HG02623 (cell line): Measurements from ENCODE around the gene GTPBP4.
A peak's percentile ranks its signal among the peaks of the same experiment; 100 is the strongest.
"Not testable (repeated sequence)": the region's sequence is repeated elsewhere in the genome, so short reads cannot be mapped to it uniquely, and the experiment has no call there.

Experiments used
- ATAC-seq: cut with Tn5 transposase; IDR thresholded peaks from one replicate; pipeline ENCODE4 v1.9.1; 2021; ENCODE audit warnings: moderate library complexity; ENCODE audit not compliant: unreplicated experiment

Gene GTPBP4

DNA sequence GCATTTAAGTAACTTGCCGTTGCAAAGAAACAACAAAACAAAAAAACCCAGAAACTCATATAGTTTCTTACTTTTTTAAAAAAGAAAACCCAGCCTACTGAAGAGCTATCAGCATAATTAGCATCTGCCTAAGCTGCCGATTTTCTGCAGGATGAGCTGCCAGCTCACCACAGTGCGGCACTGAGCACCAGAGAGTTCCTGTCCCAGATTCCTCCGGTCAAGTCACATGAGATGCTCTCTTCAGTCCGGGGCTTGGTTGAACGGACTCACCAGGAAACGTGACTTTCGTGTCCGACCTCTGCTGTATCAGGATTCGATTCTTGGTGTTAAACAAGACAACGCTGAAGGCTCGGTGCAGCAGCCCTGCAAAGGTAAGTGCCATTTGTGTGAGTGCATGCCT is 34.2 kb downstream of the GTPBP4 start:
- no peak for ATAC-seq

DNA sequence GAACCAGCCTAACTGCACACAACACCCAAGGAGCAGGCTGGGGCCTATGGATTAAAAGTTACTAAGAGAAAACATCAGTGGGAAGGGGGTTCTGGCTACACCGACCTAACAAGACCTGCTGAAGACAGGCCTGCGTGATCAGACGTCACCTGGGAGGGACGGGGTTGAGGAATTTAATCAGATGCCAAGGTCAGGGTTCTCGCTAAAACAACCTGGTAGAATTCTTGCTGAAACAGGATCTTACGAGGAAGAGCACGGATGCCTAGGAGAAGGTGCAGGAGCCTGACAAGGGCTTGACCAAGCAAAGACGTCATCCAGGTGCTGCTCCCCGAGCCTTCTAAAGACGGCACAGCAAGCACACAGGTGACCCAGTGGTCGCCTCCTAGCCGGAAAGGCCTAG is 35.9 kb downstream of the GTPBP4 start:
- no peak for ATAC-seq

DNA sequence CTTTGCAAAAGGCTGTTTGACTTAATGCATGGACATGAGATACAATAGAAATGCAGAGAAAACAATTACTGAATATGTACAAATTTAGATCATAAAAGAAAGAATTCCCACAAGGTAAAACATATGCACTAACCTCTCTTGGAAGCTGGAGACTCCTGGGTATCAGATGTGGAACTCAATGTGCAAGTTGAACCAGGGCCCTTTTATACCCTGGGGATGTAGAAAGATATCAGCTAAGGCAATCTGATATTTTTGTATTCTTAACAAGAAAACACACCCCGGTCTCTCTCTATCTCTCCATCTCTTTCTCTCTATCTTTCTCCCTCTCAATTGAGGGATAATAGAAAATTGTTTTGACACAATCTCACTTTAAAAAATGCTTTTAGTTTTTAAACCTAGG is 37.4 kb downstream of the GTPBP4 start, which contains the start of gene IDI2:
IDI2 (minus strand) TSS at position 177 of the 400 bp plus-strand sequence. CDS start 1,136 bp downstream, outside the sequence.
- no peak for ATAC-seq

DNA sequence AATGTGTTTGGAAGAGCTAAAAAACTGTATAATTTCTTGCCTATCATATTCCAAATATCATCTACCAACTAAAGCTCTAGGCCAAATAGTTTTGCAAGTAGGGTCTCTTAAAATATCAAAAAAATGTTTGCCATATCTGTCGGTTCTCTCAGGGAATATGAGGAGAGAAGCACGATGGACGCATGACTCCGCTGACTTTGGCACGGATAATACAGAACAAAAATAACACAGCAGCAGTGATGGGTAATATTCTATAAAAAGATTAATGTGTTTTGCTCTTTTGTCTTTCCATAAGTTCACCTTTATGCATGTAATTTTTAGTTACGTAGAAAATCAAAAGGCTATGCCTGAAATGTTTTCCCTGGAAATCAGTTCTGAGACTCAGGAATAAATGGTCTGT is 38.3 kb downstream of the GTPBP4 start:
- no peak for ATAC-seq

DNA sequence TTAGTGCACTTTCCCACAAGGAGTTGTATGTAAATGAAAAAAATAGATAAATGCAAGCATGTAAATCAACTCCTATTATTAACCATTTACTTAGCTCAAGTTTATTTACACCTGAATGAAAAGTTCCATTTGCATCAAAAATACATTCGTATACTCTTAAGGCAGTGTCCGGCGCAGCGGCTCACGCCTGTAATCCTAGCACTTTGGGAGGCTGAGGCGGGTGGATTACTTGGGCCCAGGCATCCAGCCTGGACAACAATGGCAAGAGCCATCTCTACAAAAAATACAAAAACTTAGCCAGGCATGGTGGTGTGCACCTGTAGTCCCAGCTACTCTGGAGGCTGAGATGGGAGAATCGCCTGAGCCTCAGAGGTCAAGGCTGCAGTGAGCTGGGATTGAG is 41.6 kb downstream of the GTPBP4 start:
- no peak for ATAC-seq

DNA sequence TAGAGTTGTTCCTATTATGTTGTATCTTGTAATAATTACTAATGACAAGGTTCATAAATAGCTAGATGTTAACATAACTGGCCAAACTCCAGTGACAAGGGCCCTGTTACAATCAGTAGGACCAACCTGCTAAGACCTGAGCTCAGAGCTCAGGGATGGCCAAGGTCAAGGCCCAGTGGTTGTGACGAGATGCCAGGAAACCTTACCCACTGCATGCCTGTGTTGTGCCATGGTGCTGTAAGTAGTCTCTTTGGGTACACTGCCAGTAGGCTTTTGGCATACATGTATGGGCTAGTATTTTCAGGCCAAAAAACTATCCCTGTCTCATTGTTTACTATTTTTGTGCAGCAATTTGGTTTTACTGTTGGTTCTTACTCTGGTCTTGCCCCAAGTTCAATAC is 45.4 kb downstream of the GTPBP4 start:
- ATAC-seq, result no peak

DNA sequence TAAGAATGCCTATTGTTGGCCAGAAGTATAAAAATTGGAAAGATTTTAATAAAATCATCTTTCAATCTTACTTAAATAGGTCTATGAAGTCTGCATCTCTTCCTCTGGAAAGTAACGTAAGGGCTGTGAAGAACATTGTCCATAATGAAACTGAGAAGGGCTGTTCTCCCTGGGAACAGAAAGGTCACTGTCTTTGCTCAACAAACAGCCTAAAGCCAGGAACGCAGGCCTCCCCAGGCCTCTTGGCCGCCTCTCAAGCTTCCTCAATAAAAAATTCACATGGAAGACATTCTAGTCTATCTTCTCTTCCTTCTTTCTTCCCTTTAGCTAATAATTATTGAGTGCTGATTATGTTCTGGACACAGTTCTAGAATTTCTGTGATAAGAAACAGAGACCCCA is 46.5 kb downstream of the GTPBP4 start:
- ATAC-seq, result no peak

DNA sequence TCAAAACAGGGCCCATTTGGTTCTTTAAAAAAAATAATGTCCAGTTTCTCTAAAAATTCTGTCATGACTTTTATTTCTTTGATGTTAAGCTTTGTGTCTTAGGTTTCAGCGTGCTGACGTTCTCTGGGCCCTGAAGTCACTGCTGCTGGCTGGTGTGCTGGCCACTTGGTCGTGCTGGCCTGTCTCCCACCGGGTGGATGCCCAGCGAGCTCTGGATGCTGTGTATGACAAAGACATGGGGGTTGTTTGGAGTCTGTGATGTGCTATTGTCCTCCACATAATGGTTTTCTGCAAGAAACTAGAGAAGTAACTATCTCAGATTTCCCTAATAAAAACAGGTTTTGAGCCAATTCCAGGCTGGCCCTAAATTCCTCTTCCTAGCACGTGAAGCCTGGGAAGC is 47.0 kb downstream of the GTPBP4 start:
- no peak for ATAC-seq

DNA sequence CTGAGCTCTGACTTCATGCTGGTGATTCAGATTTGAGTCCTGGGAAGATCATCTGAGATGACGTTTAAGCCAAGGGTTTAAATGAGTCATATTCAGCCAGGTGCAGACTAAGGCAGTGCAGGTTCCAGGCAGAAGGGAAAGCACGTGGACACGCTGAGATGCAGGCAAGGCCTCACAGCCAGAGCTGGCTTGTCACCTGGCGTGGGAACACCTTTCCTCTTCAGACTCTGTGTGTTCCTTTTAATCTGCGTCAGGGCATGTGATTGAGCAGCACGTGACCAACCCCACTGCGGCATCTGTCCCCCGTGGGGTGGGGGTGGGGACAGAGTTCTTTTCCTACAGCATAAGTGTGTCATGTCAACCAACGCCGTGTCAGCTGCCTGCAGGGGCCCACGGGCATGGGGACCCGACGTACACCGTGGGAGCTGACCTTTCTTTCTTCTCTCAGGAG is 48.1 kb downstream of the GTPBP4 start:
- peak; percentile 77 for ATAC-seq

DNA sequence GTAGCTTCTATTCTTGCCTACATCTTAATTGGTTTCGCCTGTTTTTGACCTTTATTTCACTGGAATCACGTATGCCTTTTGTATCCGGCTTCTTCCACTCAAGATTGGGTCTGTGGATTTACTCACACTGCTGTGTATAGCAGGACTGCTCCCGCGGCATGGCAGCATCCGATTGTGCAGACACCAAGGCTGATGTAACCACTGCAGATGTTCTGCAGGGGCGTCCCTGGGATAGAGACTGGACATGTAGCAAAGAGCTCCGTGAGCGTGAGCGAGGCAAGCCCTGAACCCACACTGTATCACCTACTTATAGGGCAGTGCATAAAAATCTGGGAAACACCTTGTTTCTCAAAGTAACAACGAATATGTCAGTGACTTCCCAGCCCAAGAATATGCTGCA is 48.9 kb downstream of the GTPBP4 start:
- no peak for ATAC-seq

DNA sequence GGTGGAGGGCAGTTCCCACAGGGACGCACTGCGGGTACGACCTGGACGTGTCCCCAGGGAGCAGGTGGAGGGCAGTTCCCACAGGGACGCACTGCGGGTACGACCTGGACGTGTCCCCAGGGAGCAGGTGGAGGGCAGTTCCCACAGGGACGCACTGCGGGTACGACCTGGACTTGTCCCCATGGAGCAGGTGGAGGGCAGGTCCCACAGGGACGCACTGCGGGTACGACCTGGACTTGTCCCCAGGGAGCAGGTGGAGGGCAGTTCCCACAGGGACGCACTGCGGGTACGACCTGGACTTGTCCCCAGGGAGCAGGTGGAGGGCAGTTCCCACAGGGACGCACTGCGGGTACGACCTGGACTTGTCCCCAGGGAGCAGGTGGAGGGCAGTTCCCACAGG is 50.5 kb downstream of the GTPBP4 start:
- ATAC-seq, result not testable (repeated sequence)

DNA sequence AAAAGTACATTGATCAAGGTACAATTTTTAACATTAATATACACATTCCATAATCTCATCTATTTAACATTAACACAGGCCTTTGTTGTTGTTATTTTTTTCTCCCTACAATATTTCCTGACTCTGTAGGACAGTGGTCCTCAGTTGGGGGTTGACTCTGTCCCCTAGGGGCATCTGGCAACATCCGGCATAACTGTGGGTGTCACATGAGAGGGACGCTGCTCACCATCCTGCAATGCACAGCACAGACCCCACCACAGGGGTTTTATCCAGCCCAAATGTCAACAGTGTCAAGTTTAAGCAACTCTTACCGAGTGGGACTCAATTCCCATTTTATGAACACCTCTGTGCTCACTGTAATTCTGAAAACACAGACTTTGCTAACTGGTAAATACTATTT is 51.9 kb downstream of the GTPBP4 start:
- no peak for ATAC-seq

DNA sequence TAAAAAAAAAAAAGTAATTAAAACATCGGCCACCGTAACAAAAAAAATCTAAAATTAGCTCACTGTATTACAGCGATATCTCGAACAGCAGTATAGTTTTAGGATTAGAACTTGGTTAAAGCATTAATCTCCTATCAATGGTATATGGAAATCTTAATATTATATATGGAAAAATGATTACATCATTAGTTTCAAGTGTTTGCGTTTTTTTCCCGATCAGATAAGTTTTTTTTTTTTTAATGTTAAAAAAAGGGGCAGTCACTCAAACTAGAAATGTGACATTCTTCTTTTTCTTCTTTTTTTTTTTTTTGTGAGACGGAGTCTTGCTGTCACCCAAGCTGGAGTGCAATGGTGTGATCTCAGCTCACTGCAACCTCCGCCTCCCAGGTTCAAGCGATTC is 53.3 kb downstream of the GTPBP4 start:
- no peak for ATAC-seq

DNA sequence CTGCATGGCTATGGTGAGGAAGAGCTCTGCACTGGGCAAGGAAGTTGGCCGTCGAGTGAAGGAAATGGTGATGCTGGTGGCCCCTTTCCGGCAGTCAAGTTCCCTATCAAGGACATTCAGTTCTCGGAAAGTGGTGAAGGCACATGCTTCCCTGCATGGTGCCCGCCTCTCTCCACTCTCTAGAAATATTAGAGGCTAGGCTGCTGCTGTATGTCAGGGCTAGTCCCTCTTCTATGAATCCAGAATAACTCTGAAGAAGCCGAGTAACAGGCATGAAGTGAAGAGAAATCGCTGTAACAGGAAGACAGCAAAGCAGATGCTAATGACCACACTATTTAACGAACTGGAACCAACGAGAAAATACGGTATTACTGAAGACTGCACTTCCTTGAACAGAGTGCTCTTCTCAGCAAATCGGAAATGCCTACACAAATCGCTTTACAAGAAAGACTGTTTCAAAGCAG is 55.3 kb downstream of the GTPBP4 start:
- peak; percentile 43 for ATAC-seq

DNA sequence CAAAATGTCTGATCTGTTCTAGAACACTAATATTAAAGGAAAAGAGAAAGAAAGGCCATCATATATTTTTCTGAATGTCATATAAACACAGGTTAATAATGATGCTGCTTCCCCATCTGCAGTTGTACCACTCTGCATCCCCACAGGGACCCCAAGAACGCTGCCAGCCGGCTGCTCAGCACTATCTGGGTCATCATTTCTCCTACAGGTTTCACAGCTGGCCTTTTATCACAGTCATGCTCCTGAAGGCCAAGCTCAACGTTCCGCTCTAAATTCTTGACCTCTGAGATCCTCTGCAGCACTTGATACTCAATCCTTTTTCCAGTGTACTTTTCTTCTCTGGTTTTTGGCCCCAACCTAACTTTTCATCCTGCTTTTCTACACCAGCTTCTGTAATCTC is 55.9 kb downstream of the GTPBP4 start:
- no peak for ATAC-seq

DNA sequence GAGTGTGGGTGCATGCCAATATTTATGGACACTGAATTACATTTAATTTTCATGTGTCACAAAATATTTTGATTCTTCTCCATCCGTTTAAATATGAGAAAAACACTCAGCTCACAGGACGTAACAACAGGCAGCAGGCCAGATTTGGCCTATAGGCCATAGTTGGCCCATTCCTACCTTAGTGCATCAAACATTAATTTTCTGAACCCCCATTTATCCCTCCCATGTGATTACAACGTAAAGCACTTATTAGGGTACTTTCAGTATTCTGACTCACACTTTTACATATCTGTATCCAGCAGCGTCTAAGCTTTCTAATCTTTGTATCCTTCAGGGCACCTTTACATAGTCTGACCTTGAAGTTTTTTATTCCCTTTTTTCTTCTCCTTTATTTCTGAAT is 56.7 kb downstream of the GTPBP4 start:
- no peak for ATAC-seq

DNA sequence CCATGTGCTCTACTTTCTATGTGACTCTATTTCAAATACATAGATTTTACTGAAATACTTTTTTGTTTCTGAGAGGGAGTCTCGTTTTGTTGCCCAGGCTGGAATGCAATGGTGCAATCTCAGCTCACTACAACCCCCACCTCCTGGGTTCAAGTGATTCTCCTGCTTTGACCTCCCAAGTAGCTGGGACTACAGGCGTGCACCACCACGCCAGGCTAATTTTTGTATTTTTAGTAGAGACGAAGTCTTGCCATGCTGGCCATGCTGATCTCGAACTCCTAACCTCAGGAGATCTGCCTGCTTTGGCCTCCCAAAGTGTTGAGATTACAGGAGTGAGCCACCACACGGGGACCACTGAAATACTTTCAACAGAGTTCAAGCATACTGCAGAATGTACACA is 57.2 kb downstream of the GTPBP4 start:
- no peak for ATAC-seq

DNA sequence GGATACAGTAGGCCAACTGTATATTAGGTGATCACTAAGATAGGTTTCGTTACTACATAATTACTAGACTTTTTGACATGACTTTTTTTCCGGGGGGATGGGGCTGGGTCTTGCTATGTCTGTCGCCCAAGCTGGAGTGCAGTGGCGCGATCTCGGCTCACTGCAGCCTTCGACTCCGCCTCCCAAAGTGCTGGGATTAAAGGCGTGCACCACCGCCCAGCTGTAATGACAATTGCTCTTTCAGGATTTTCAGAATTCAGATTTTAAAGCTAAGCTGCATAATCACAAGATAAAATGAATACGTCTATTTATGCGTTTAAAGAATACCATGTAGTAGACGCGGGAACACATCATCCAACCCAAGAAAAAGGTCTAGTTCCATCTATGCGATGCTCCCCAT is 59.7 kb downstream of the GTPBP4 start:
- no peak for ATAC-seq

DNA sequence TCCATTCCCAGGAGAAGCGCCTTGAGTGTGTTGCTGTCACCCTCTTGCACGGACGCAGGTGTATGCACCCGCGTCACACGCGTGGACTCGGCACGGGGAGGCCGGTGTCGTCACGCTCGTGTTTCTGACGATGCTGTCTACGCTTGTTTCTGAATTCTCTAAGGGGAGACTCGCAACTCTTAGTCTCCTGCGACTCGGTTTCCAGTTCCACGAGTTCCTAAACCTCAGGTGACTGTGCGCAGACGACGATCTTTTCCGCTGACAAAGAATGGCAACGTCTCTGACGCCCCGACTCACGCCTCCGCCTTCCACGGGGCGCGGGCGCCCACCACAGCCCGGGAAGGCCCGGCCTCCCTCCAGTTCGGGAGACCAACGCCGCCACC is 60.1 kb downstream of the GTPBP4 start:
- no peak for ATAC-seq

DNA sequence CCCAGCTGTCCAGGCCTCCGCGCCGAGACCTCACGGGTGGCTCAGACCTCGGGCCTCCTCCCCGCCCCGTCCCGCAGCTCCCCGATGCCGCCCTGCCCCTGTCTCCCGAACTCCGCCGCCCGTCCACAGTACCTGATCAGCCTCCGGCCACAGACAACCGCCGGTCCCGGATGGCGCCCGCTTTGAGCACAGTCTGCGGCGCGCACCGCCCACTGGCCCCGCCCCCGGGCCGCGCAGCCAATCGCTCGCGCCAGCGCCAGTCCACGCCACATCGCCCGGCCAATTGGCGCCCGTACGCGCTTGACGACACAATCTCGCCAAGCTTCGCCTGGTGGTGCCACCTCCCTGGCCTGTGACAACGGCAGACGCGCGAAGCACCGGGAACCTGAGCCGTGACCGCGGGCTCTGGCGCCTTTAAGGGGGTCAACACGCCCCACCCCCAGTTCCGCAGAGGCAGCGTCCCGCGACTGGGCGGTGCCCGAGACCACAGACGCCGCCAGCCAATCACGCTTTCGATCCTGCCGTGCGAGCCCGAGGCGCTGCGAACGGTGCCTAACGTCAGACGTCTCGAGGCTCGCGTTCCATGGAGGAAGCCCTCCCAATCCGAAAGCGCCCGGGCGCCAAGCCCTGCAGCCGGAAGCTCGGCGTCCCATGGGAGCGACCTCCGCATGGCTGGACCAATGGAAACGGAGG is 60.6 kb downstream of the GTPBP4 start, which contains the start of gene IDI1:
IDI1 (minus strand) TSS at position 388 of the 693 bp plus-strand sequence; CDS start at position 272, 116 bp downstream.
- ATAC-seq, result peak; percentile 78

DNA sequence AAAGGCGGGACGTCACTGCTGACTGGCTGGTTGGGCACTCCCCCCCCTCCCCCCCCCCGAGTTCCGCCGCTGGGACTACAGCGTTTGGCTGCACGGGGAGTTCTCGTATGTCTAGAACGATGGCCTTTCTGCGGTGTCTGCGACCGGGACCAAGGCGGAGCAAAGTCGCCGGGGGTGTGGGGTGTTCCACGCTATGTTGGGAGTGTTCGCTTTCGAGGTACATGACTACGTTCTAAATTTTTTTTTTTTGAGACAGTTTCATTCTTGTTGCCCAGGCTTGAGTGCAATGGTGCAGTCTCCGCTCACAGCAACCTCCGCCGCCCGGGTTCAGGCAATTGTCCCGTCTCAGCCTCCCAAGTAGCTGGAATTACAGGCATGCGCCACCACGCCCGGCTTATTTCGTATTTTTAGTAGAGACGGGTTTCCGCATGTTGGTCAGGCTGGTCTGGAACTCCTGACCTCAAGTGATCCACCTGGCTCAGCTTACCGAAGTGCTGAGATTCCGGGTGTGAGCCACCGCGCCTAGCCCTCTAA is 61.3 kb downstream of the GTPBP4 start:
- ATAC-seq, result no peak

DNA sequence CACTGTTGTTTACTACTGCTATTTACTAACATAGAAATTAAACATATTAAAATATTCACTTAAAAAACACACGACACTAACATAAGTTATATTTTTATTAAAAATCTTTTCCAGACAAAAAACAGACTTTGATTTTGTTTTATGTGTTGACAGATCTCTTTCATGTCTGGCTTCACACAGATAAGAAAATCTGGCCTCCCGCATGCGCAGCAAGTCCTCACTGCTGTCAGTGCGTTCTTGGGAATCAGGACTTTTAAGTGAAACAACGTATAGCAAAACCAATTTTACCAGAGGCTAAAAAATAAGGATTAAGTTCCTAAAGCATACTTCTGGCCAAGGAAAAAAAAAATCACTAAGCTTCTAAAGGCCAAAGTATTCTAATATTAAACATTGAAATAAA is 61.9 kb downstream of the GTPBP4 start:
- ATAC-seq, result no peak

DNA sequence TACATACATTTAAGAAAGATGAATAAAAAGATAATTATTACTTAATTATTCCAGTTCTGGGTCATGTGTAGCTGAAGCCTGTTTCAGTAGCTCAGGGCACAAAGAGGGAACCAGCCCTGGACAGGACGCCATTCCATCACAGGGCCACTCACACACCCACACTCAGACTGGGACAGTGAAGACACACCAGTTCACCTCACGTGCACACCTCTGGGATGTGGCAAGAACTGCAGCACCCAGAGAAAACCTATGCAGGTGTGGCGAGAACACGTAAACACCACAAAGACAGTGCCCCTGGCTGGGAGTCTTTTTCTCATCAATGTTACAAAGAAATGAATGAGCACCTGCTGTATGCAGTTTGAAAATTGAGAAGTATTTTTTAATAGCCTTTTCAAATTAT is 62.3 kb downstream of the GTPBP4 start:
- ATAC-seq, result no peak
